IMR-90 (cell line): ENCODE data around the gene FAM204A. TPM values are rescaled to one million over a fixed set of nuclear protein-coding genes. Genes with fewer than 3 reads are reported as not detected.

Source experiments
- ATAC-seq: fragments of 200-7000 bp; cut with Tn5 transposase; 2 replicates; pipeline ENCODE4 v1.9.1; 2020; ENCODE audit warnings: low read depth, mild to moderate bottlenecking, moderate library complexity
- BruUV-seq: library from RNA; stranded (reverse); fragments of 400-500 nt; replicated peaks from 2 replicates; lab custom pipeline; 2021; lab: Mats Ljungman, UMichigan
- CTCF ChIA-PET: fragments of 300-600 bp; formaldehyde crosslinking; extraction: SDS; loops from one replicate; lab custom pipeline; 2021; ENCODE audit warnings: antibody characterized with exemption; lab: Yijun Ruan, JAX
- POLR2A ChIA-PET: fragments of 300-600 bp; sonication (Branson Sonifier 250); formaldehyde crosslinking; loops from one replicate; lab custom pipeline; 2022; ENCODE audit warnings: antibody characterized with exemption; ENCODE audit not compliant: unreplicated experiment; lab: Charles Lee
- DNase-seq: peaks from one replicate; pipeline ENCODE4 v3.0.0; 2013
- H2AFZ ChIP-seq: replicated peaks from 2 replicates; pipeline ENCODE3; 2013; ENCODE audit warnings: low read length, mild to moderate bottlenecking; ENCODE audit not compliant: poor library complexity
- H2AK5ac ChIP-seq: 2 replicates; pipeline ENCODE4 v1.6.1; 2013; ENCODE audit warnings: low read depth, low read length, inconsistent platforms
- H2AK9ac ChIP-seq: replicated peaks from 2 replicates; pipeline ENCODE3; 2013; ENCODE audit warnings: mild to moderate bottlenecking, low read depth, low read length, moderate library complexity; ENCODE audit not compliant: poor library complexity
- H2BK120ac ChIP-seq: 2 replicates; pipeline ENCODE4 v1.6.1; 2013; ENCODE audit warnings: low read depth, low read length, inconsistent platforms
- H2BK15ac ChIP-seq: 3 replicates; pipeline ENCODE4 v1.6.1; 2013; ENCODE audit warnings: low read depth, low read length, inconsistent platforms
- H2BK20ac ChIP-seq: 2 replicates; pipeline ENCODE4 v1.6.1; 2013; ENCODE audit warnings: low read depth, mild to moderate bottlenecking, inconsistent platforms, low read length, moderate library complexity
- H2BK5ac ChIP-seq: 2 replicates; pipeline ENCODE4 v1.6.1; 2013; ENCODE audit warnings: mild to moderate bottlenecking, low read depth, low read length, inconsistent platforms; ENCODE audit not compliant: poor library complexity, severe bottlenecking
- H3K14ac ChIP-seq: replicated peaks from 2 replicates; pipeline ENCODE4 v1.6.1; 2013; ENCODE audit warnings: low read depth, low read length, inconsistent platforms
- H3K18ac ChIP-seq: 2 replicates; pipeline ENCODE4 v1.6.1; 2013; ENCODE audit warnings: low read depth, low read length, control low read depth
- H3K23ac ChIP-seq: 2 replicates; pipeline ENCODE4 v1.6.1; 2013; ENCODE audit warnings: low read depth, low read length, inconsistent platforms
- H3K27ac ChIP-seq: 2 replicates; pipeline ENCODE4 v1.5.1; 2013; ENCODE audit warnings: mild to moderate bottlenecking, control low read depth, low read length; ENCODE audit not compliant: insufficient read depth
- H3K27me3 ChIP-seq: 2 replicates; pipeline ENCODE4 v1.6.1; 2013; ENCODE audit warnings: low read length; ENCODE audit not compliant: control insufficient read depth, insufficient read depth
- H3K36me3 ChIP-seq: 2 replicates; pipeline ENCODE4 v1.6.1; 2013; ENCODE audit warnings: low read length, mixed read lengths; ENCODE audit not compliant: control insufficient read depth, insufficient read depth
- H3K4ac ChIP-seq: 2 replicates; pipeline ENCODE4 v1.6.1; 2013; ENCODE audit warnings: low read depth, low read length, inconsistent platforms
- H3K4me1 ChIP-seq: 2 replicates; pipeline ENCODE4 v1.6.1; 2013; ENCODE audit warnings: low read length, mixed read lengths; ENCODE audit not compliant: control insufficient read depth, insufficient read depth
- H3K4me2 ChIP-seq: 2 replicates; pipeline ENCODE4 v1.6.1; 2013; ENCODE audit warnings: low read depth, mild to moderate bottlenecking, control low read depth, low read length, moderate library complexity
- H3K4me3 ChIP-seq: 2 replicates; pipeline ENCODE4 v1.5.1; 2013; ENCODE audit warnings: low read depth, mild to moderate bottlenecking, control low read depth, low read length, moderate library complexity; ENCODE audit not compliant: insufficient read depth
- H3K56ac ChIP-seq: 2 replicates; pipeline ENCODE4 v1.6.1; 2013; ENCODE audit warnings: low read length, inconsistent platforms; ENCODE audit not compliant: insufficient read depth; ENCODE audit errors: extremely low read depth
- H3K79me1 ChIP-seq, 2 experiments: 2 replicates each; pipeline ENCODE4 v1.6.1; 2013; ENCODE audit warnings: low read length in 2 of 2, inconsistent platforms in 1 of 2, low read depth in 1 of 2
- H3K9ac ChIP-seq: 2 replicates; pipeline ENCODE4 v1.6.1; 2013; ENCODE audit warnings: low read depth, low read length, control low read depth
- H3K9me1 ChIP-seq: 2 replicates; pipeline ENCODE4 v1.6.1; 2013; ENCODE audit warnings: low read length, inconsistent platforms; ENCODE audit not compliant: insufficient read depth
- H3K9me3 ChIP-seq: 2 replicates; pipeline ENCODE4 v1.6.1; 2013; ENCODE audit warnings: low read length; ENCODE audit not compliant: control insufficient read depth, insufficient read depth
- H4K20me1 ChIP-seq: 2 replicates; pipeline ENCODE4 v1.6.1; 2013; ENCODE audit warnings: low read length, inconsistent platforms; ENCODE audit not compliant: insufficient read depth
- H4K5ac ChIP-seq: 2 replicates; pipeline ENCODE4 v1.6.1; 2013; ENCODE audit warnings: mild to moderate bottlenecking, low read depth, low read length, control low read depth
- H4K8ac ChIP-seq, 2 experiments: 2 replicates each; pipeline ENCODE4 v1.6.1; 2013; ENCODE audit warnings: low read depth in 2 of 2, low read length in 2 of 2, control low read depth in 1 of 2, inconsistent platforms in 1 of 2
- H4K91ac ChIP-seq: 2 replicates; pipeline ENCODE4 v1.6.1; 2013; ENCODE audit warnings: low read depth, low read length, inconsistent platforms; ENCODE audit not compliant: insufficient read depth
- BHLHE40 ChIP-seq: fragments of 150-350 bp; IDR thresholded peaks from 2 replicates; pipeline ENCODE4 v1.6.1; 2016; ENCODE audit warnings: mild to moderate bottlenecking, low read depth, low read length
- CEBPB ChIP-seq: IDR thresholded peaks from 2 replicates; pipeline ENCODE4 v1.6.1; 2012; ENCODE audit warnings: low read depth, low read length, improper control_type of control experiment
- CHD1 ChIP-seq: IDR thresholded peaks from 2 replicates; pipeline ENCODE4 v1.6.1; 2012; ENCODE audit warnings: low read depth, low read length, improper control_type of control experiment
- FOS ChIP-seq: fragments of 150-350 bp; IDR thresholded peaks from 2 replicates; pipeline ENCODE4 v1.6.1; 2016; ENCODE audit warnings: low read depth, low read length
- MAFK ChIP-seq: IDR thresholded peaks from 2 replicates; pipeline ENCODE4 v1.6.1; 2012; ENCODE audit warnings: low read depth, low read length, improper control_type of control experiment
- MAZ ChIP-seq: IDR thresholded peaks from 2 replicates; pipeline ENCODE4 v1.6.1; 2012; ENCODE audit warnings: low read depth, mild to moderate bottlenecking, low read length, improper control_type of control experiment, moderate library complexity, borderline replicate concordance
- MXI1 ChIP-seq: IDR thresholded peaks from 2 replicates; pipeline ENCODE4 v1.6.1; 2012; ENCODE audit warnings: low read depth, mild to moderate bottlenecking, low read length, moderate library complexity, borderline replicate concordance
- NFE2L2 ChIP-seq: fragments of 150-350 bp; IDR thresholded peaks from 2 replicates; pipeline ENCODE4 v1.6.1; 2016; ENCODE audit warnings: low read depth, mild to moderate bottlenecking, low read length
- POLR2A ChIP-seq: IDR thresholded peaks from 2 replicates; pipeline ENCODE4 v1.6.1; 2012; ENCODE audit warnings: mild to moderate bottlenecking, low read depth, low read length
- RAD21 ChIP-seq: IDR thresholded peaks from 2 replicates; pipeline ENCODE4 v1.6.1; 2012; ENCODE audit warnings: low read length, improper control_type of control experiment
- RCOR1 ChIP-seq: IDR thresholded peaks from 2 replicates; pipeline ENCODE4 v1.6.1; 2012; ENCODE audit warnings: mild to moderate bottlenecking, low read length, improper control_type of control experiment; ENCODE audit not compliant: insufficient replicate concordance
- RFX5 ChIP-seq: IDR thresholded peaks from 2 replicates; pipeline ENCODE4 v1.8.0; 2012; ENCODE audit warnings: low read depth, mild to moderate bottlenecking, low read length, moderate library complexity
- SMC3 ChIP-seq: fragments of 150-350 bp; IDR thresholded peaks from 2 replicates; pipeline ENCODE4 v1.6.1; 2016; ENCODE audit warnings: low read depth, mild to moderate bottlenecking, antibody characterized with exemption, low read length, moderate library complexity
- WGBS, 2 experiments: methylation state at CpG; one replicate each; pipeline versions ENCODE4 v1.1.5 to v1.1.7; 2013; ENCODE audit warnings: missing lambda C conversion rate in 2 of 2; ENCODE audit not compliant: insufficient read length in 1 of 2; ENCODE audit errors: extremely low coverage in 2 of 2; 5-methylcytosine and 5-hydroxymethylcytosine counted together
- dilution Hi-C: fragments of 300-500 bp; cut with HindIII; formaldehyde crosslinking; loops from one replicate; pipeline ENCODE4 v1.14.3; 2018; ENCODE audit warnings: low sequenced_read_pairs; ENCODE audit not compliant: unreplicated experiment
- in situ Hi-C: fragments of 300-500 bp; cut with MboI; formaldehyde crosslinking; loops from 3 replicates; pipeline ENCODE4 v1.14.3; 2019; ENCODE audit warnings: low sequenced_read_pairs, inconsistent platforms, mixed read lengths
- intact Hi-C: fragments of 100-400 bp; cut with micrococcal nuclease; formaldehyde crosslinking; loops from 2 replicates; pipeline ENCODE4 v1.10.0; 2022
- polyA plus RNA-seq, 3 experiments: library from polyadenylated mRNA; depleted of rRNA; stranded (reverse); fragments of >200 nt; gene quantifications; 2 replicates each; pipeline ENCODE4 v1.2.3, GENCODE V29; 2012; ENCODE audit warnings: low replicate concordance in 1 of 3
- total RNA-seq: library from RNA; depleted of rRNA; stranded (reverse); fragments of >200 nt; gene quantifications from 2 replicates; pipeline ENCODE4 v1.2.3, GENCODE V29; 2012
- TF ChIP-seq, protein P1 (sequence below): conservative IDR thresholded peaks from 2 replicates; pipeline ENCODE4 v1.5.1; 2012; ENCODE audit warnings: mild to moderate bottlenecking, low read depth, low read length, improper control_type of control experiment
- TF ChIP-seq, protein P2 (sequence below): fragments of 150-350 bp; IDR thresholded peaks from 2 replicates; pipeline ENCODE4 v1.6.1; 2017; ENCODE audit warnings: mild to moderate bottlenecking, antibody characterized with exemption, low read length, low read depth

Gene FAM204A
- total and polyA plus RNA-seq, 2 of the 4 experiments (the other 2 are of a cell fraction): 23.6 to 54.3 TPM

DNA sequence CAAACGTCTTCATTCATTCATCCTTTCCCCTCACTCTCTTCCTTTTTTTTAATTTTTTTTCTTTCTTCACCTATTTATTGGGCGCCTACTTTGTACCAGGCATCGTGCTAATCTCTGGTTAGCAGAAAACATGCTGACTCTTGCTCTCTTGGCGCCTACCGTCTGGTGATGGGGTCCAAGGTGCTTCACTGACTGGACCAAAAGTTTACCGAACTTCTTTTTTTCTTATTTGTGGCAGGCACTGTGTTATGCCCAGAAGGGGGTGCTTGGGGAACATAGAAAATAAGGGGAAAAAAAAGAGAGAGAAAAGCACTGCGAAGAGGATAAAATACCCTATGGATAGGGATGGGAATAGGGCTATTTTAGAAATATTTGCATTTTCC is 505 bp upstream of the FAM204A start:
- Histone ChIP-seq H3K18ac (no peak overlapping the region), H2BK5ac (no peak overlapping the region), H3K4me3 (peak overlapping the region; percentile 90), H3K14ac (peak overlapping the region; percentile 35; the same call in 1 of the 2 replicates), H2BK120ac (no peak overlapping the region), H4K8ac (peak overlapping the region; percentile 63 to 94), H2AFZ (peak overlapping the region; percentile 93), H4K5ac (peak overlapping the region; percentile 74), H4K91ac (no peak overlapping the region), H3K23ac (no peak overlapping the region), H3K9me3 (no peaks in the 10 kb centered on the region), H3K27ac (no peak overlapping the region), H2BK15ac (no peak overlapping the region), H3K9me1 (no peaks in the 10 kb centered on the region), H3K27me3 (no peaks in the 10 kb centered on the region), H3K56ac (no peak overlapping the region), H2AK5ac (no peak overlapping the region), H3K4me2 (peak overlapping the region; percentile 79), H3K36me3 (peaks cover 1% of the 10 kb centered on the region; the same call in 1 of the 2 replicates), H4K20me1 (no peaks in the 10 kb centered on the region), H3K79me1 (peaks cover 8 to 14% of the 10 kb centered on the region in 2 experiments; a peak in 3 of 4 replicates), H2BK20ac (no peak overlapping the region), H3K4ac (no peak overlapping the region), H3K9ac (no peak overlapping the region), H2AK9ac (no peak overlapping the region), H3K4me1 (no peaks in the 10 kb centered on the region)
- DNase-seq: no peak
- no peak for ATAC-seq
- WGBS, 2 experiments: 70 to 100% methylated on average over 1 to 2 of the region's 7 CpGs
- intact Hi-C loops: loop anchor here (1.0 kb wide), 3 partner anchors 81 to 846 kb away; no protein-coding TSS in a partner anchor
- POLR2A ChIA-PET: no interaction called here
- CTCF ChIA-PET: no interaction called here
- dilution Hi-C loops: no loop called here
- in situ Hi-C loops: no loop called here
- no TSS peak for BruUV-seq
- no peak for TF ChIP-seq MXI1
- no peak for TF ChIP-seq SMC3
- no peak for TF ChIP-seq CEBPB
- TF ChIP-seq MAFK: no peak
- TF ChIP-seq BHLHE40: no peak
- TF ChIP-seq RAD21: no peak
- TF ChIP-seq POLR2A: no peak
- no peak for TF ChIP-seq NFE2L2
- no peak for TF ChIP-seq CHD1
- TF ChIP-seq, protein P1, sequence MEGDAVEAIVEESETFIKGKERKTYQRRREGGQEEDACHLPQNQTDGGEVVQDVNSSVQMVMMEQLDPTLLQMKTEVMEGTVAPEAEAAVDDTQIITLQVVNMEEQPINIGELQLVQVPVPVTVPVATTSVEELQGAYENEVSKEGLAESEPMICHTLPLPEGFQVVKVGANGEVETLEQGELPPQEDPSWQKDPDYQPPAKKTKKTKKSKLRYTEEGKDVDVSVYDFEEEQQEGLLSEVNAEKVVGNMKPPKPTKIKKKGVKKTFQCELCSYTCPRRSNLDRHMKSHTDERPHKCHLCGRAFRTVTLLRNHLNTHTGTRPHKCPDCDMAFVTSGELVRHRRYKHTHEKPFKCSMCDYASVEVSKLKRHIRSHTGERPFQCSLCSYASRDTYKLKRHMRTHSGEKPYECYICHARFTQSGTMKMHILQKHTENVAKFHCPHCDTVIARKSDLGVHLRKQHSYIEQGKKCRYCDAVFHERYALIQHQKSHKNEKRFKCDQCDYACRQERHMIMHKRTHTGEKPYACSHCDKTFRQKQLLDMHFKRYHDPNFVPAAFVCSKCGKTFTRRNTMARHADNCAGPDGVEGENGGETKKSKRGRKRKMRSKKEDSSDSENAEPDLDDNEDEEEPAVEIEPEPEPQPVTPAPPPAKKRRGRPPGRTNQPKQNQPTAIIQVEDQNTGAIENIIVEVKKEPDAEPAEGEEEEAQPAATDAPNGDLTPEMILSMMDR: no peak
- no peak for TF ChIP-seq FOS
- TF ChIP-seq RFX5: no peak
- TF ChIP-seq, protein P2, sequence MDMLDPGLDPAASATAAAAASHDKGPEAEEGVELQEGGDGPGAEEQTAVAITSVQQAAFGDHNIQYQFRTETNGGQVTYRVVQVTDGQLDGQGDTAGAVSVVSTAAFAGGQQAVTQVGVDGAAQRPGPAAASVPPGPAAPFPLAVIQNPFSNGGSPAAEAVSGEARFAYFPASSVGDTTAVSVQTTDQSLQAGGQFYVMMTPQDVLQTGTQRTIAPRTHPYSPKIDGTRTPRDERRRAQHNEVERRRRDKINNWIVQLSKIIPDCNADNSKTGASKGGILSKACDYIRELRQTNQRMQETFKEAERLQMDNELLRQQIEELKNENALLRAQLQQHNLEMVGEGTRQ: no peak
- TF ChIP-seq MAZ: no peak
- no peak for TF ChIP-seq RCOR1
